ENCODE results near the gene HAX1. TPM values are rescaled to one million over a fixed set of nuclear protein-coding genes. Genes with fewer than 3 reads are reported as not detected.

HAX1 gene
- polyA plus RNA-seq, 1 donor from 2014 or later: 126 TPM

- no peaks in the 10 kb centered on the region for H3F3A ChIP-seq (ENCODE audit: insufficient read depth, low read length, poor library complexity, severe bottlenecking)
- no peak for TF ChIP-seq POLR2AphosphoS5 (IDR thresholded peaks at IDR 0.05)
- TF ChIP-seq CTCF (IDR thresholded peaks at IDR 0.05; ENCODE audit: poor library complexity, severe bottlenecking): no peak
- TF ChIP-seq REST (IDR thresholded peaks at IDR 0.05; ENCODE audit: borderline replicate concordance): no peak
- TF ChIP-seq SMC3 (conservative IDR thresholded peaks at IDR 0.05; ENCODE audit: poor library complexity): no peak
- no peak for TF ChIP-seq MXI1 (conservative IDR thresholded peaks at IDR 0.05; ENCODE audit: poor library complexity, severe bottlenecking)
- TF ChIP-seq TAF1 (IDR thresholded peaks at IDR 0.05; ENCODE audit: low read depth): no peak
- no peak for TF ChIP-seq EP300 (conservative IDR thresholded peaks at IDR 0.05; ENCODE audit: poor library complexity, severe bottlenecking)
- TF ChIP-seq EZH2 (IDR thresholded peaks at IDR 0.05; ENCODE audit: borderline replicate concordance, insufficient read depth, low read length, poor library complexity, severe bottlenecking): no peak
- TF ChIP-seq RAD21 (conservative IDR thresholded peaks at IDR 0.05): no peak
- no peaks in the 10 kb centered on the region for H3K27me3 ChIP-seq (ENCODE audit: insufficient read depth, low read depth, low read length)
- no peak overlapping the region for H3K4me2 ChIP-seq (ENCODE audit: low read length)
- no peak overlapping the region for H2AFZ ChIP-seq (ENCODE audit: low read depth, low read length)
- no peaks in the 10 kb centered on the region for H4K20me1 ChIP-seq (ENCODE audit: insufficient read depth)
- H3K9ac ChIP-seq (ENCODE audit: low read length): no peak overlapping the region
- H3K27ac ChIP-seq (ENCODE audit: low read length): no peak overlapping the region
- H3K36me3 ChIP-seq (ENCODE audit: insufficient read depth, low read length): peaks cover 11% of the 10 kb centered on the region
- no peak overlapping the region for H3K4me3 ChIP-seq (ENCODE audit: low read length)
- no peaks in the 10 kb centered on the region for H3K79me2 ChIP-seq (replicated peaks; ENCODE audit: insufficient read depth, low read length)
- H3K9me3 ChIP-seq (ENCODE audit: low read length): no peaks in the 10 kb centered on the region
- H3K9me2 ChIP-seq (ENCODE audit: insufficient read depth, low read length): no peaks in the 10 kb centered on the region
These were observed 18.8 kb upstream of the HAX1 start for GRCh38 chr1:154253671-154254070.

- Histone ChIP-seq H3K36me3 (ENCODE audit: insufficient read depth, low read length) (peaks cover 31% of the 10 kb centered on the region), H3K27ac (ENCODE audit: low read length) (no peak overlapping the region), H4K20me1 (ENCODE audit: insufficient read depth) (no peaks in the 10 kb centered on the region), H3K9me2 (ENCODE audit: insufficient read depth, low read length) (no peaks in the 10 kb centered on the region), H3K9me3 (ENCODE audit: low read length) (no peaks in the 10 kb centered on the region), H3K27me3 (ENCODE audit: insufficient read depth, low read depth, low read length) (no peaks in the 10 kb centered on the region), H3K4me3 (ENCODE audit: low read length) (no peak overlapping the region), H3F3A (ENCODE audit: insufficient read depth, low read length, poor library complexity, severe bottlenecking) (no peaks in the 10 kb centered on the region), H3K79me2 (replicated peaks; ENCODE audit: insufficient read depth, low read length) (no peaks in the 10 kb centered on the region), H3K4me2 (ENCODE audit: low read length) (no peak overlapping the region), H3K9ac (ENCODE audit: low read length) (no peak overlapping the region), H2AFZ (ENCODE audit: low read depth, low read length) (no peak overlapping the region)
- TF ChIP-seq RAD21 (conservative IDR thresholded peaks at IDR 0.05): no peak
- TF ChIP-seq EZH2 (IDR thresholded peaks at IDR 0.05; ENCODE audit: borderline replicate concordance, insufficient read depth, low read length, poor library complexity, severe bottlenecking): no peak
These were observed 15.7 kb upstream of the HAX1 start for GRCh38 chr1:154256686-154257085.

- no peaks in the 10 kb centered on the region for H3F3A ChIP-seq (ENCODE audit: insufficient read depth, low read length, poor library complexity, severe bottlenecking)
- no peaks in the 10 kb centered on the region for H3K9me3 ChIP-seq (ENCODE audit: low read length)
- no peak overlapping the region for H3K4me2 ChIP-seq (ENCODE audit: low read length)
- H3K9ac ChIP-seq (ENCODE audit: low read length): no peak overlapping the region
- no peaks in the 10 kb centered on the region for H3K9me2 ChIP-seq (ENCODE audit: insufficient read depth, low read length)
- no peak overlapping the region for H2AFZ ChIP-seq (ENCODE audit: low read depth, low read length)
- H3K27me3 ChIP-seq (ENCODE audit: insufficient read depth, low read depth, low read length): no peaks in the 10 kb centered on the region
- peaks cover 36% of the 10 kb centered on the region for H3K36me3 ChIP-seq (ENCODE audit: insufficient read depth, low read length)
- no peak overlapping the region for H3K27ac ChIP-seq (ENCODE audit: low read length)
- H3K79me2 ChIP-seq (replicated peaks; ENCODE audit: insufficient read depth, low read length): no peaks in the 10 kb centered on the region
- H4K20me1 ChIP-seq (ENCODE audit: insufficient read depth): peaks cover 4% of the 10 kb centered on the region
- H3K4me3 ChIP-seq (ENCODE audit: low read length): no peak overlapping the region
- TF ChIP-seq SMC3 (conservative IDR thresholded peaks at IDR 0.05; ENCODE audit: poor library complexity): no peak
- TF ChIP-seq MXI1 (conservative IDR thresholded peaks at IDR 0.05; ENCODE audit: poor library complexity, severe bottlenecking): no peak
- TF ChIP-seq RAD21 (conservative IDR thresholded peaks at IDR 0.05): no peak
- no peak for TF ChIP-seq CTCF (IDR thresholded peaks at IDR 0.05; ENCODE audit: poor library complexity, severe bottlenecking)
- no peak for TF ChIP-seq REST (IDR thresholded peaks at IDR 0.05; ENCODE audit: borderline replicate concordance)
- TF ChIP-seq EP300 (conservative IDR thresholded peaks at IDR 0.05; ENCODE audit: poor library complexity, severe bottlenecking): no peak
- no peak for TF ChIP-seq EZH2 (IDR thresholded peaks at IDR 0.05; ENCODE audit: borderline replicate concordance, insufficient read depth, low read length, poor library complexity, severe bottlenecking)
- TF ChIP-seq TAF1 (IDR thresholded peaks at IDR 0.05; ENCODE audit: low read depth): no peak
- no peak for TF ChIP-seq POLR2AphosphoS5 (IDR thresholded peaks at IDR 0.05)
These were observed 13.6 kb upstream of the HAX1 start for GRCh38 chr1:154258784-154259183.
